IMR-90 (cell line): ENCODE measurements around the gene NDNF. TPM values are rescaled to one million over a fixed set of nuclear protein-coding genes. Genes with fewer than 3 reads are reported as not detected.

Experiments
- ATAC-seq: fragments of 200-7000 bp; cut with Tn5 transposase; 2 replicates; pipeline ENCODE4 v1.9.1; 2020; ENCODE audit warnings: low read depth, mild to moderate bottlenecking, moderate library complexity
- BruUV-seq: library from RNA; stranded (reverse); fragments of 400-500 nt; replicated peaks from 2 replicates; lab custom pipeline; 2021; lab: Mats Ljungman, UMichigan
- CTCF ChIA-PET: fragments of 300-600 bp; formaldehyde crosslinking; extraction: SDS; loops from one replicate; lab custom pipeline; 2021; ENCODE audit warnings: antibody characterized with exemption; lab: Yijun Ruan, JAX
- POLR2A ChIA-PET: fragments of 300-600 bp; sonication (Branson Sonifier 250); formaldehyde crosslinking; loops from one replicate; lab custom pipeline; 2022; ENCODE audit warnings: antibody characterized with exemption; ENCODE audit not compliant: unreplicated experiment; lab: Charles Lee
- DNase-seq: peaks from one replicate; pipeline ENCODE4 v3.0.0; 2013
- H2AFZ ChIP-seq: replicated peaks from 2 replicates; pipeline ENCODE3; 2013; ENCODE audit warnings: low read length, mild to moderate bottlenecking; ENCODE audit not compliant: poor library complexity
- H2AK5ac ChIP-seq: 2 replicates; pipeline ENCODE4 v1.6.1; 2013; ENCODE audit warnings: low read depth, low read length, inconsistent platforms
- H2AK9ac ChIP-seq: replicated peaks from 2 replicates; pipeline ENCODE3; 2013; ENCODE audit warnings: mild to moderate bottlenecking, low read depth, low read length, moderate library complexity; ENCODE audit not compliant: poor library complexity
- H2BK120ac ChIP-seq: 2 replicates; pipeline ENCODE4 v1.6.1; 2013; ENCODE audit warnings: low read depth, low read length, inconsistent platforms
- H2BK15ac ChIP-seq: 3 replicates; pipeline ENCODE4 v1.6.1; 2013; ENCODE audit warnings: low read depth, low read length, inconsistent platforms
- H2BK20ac ChIP-seq: 2 replicates; pipeline ENCODE4 v1.6.1; 2013; ENCODE audit warnings: low read depth, mild to moderate bottlenecking, inconsistent platforms, low read length, moderate library complexity
- H2BK5ac ChIP-seq: 2 replicates; pipeline ENCODE4 v1.6.1; 2013; ENCODE audit warnings: mild to moderate bottlenecking, low read depth, low read length, inconsistent platforms; ENCODE audit not compliant: poor library complexity, severe bottlenecking
- H3K14ac ChIP-seq: replicated peaks from 2 replicates; pipeline ENCODE4 v1.6.1; 2013; ENCODE audit warnings: low read depth, low read length, inconsistent platforms
- H3K18ac ChIP-seq: 2 replicates; pipeline ENCODE4 v1.6.1; 2013; ENCODE audit warnings: low read depth, low read length, control low read depth
- H3K23ac ChIP-seq: 2 replicates; pipeline ENCODE4 v1.6.1; 2013; ENCODE audit warnings: low read depth, low read length, inconsistent platforms
- H3K27ac ChIP-seq: 2 replicates; pipeline ENCODE4 v1.5.1; 2013; ENCODE audit warnings: mild to moderate bottlenecking, control low read depth, low read length; ENCODE audit not compliant: insufficient read depth
- H3K27me3 ChIP-seq: 2 replicates; pipeline ENCODE4 v1.6.1; 2013; ENCODE audit warnings: low read length; ENCODE audit not compliant: control insufficient read depth, insufficient read depth
- H3K36me3 ChIP-seq: 2 replicates; pipeline ENCODE4 v1.6.1; 2013; ENCODE audit warnings: low read length, mixed read lengths; ENCODE audit not compliant: control insufficient read depth, insufficient read depth
- H3K4ac ChIP-seq: 2 replicates; pipeline ENCODE4 v1.6.1; 2013; ENCODE audit warnings: low read depth, low read length, inconsistent platforms
- H3K4me1 ChIP-seq: 2 replicates; pipeline ENCODE4 v1.6.1; 2013; ENCODE audit warnings: low read length, mixed read lengths; ENCODE audit not compliant: control insufficient read depth, insufficient read depth
- H3K4me2 ChIP-seq: 2 replicates; pipeline ENCODE4 v1.6.1; 2013; ENCODE audit warnings: low read depth, mild to moderate bottlenecking, control low read depth, low read length, moderate library complexity
- H3K4me3 ChIP-seq: 2 replicates; pipeline ENCODE4 v1.5.1; 2013; ENCODE audit warnings: low read depth, mild to moderate bottlenecking, control low read depth, low read length, moderate library complexity; ENCODE audit not compliant: insufficient read depth
- H3K56ac ChIP-seq: 2 replicates; pipeline ENCODE4 v1.6.1; 2013; ENCODE audit warnings: low read length, inconsistent platforms; ENCODE audit not compliant: insufficient read depth; ENCODE audit errors: extremely low read depth
- H3K79me1 ChIP-seq, 2 experiments: 2 replicates each; pipeline ENCODE4 v1.6.1; 2013; ENCODE audit warnings: low read length in 2 of 2, inconsistent platforms in 1 of 2, low read depth in 1 of 2
- H3K9ac ChIP-seq: 2 replicates; pipeline ENCODE4 v1.6.1; 2013; ENCODE audit warnings: low read depth, low read length, control low read depth
- H3K9me1 ChIP-seq: 2 replicates; pipeline ENCODE4 v1.6.1; 2013; ENCODE audit warnings: low read length, inconsistent platforms; ENCODE audit not compliant: insufficient read depth
- H3K9me3 ChIP-seq: 2 replicates; pipeline ENCODE4 v1.6.1; 2013; ENCODE audit warnings: low read length; ENCODE audit not compliant: control insufficient read depth, insufficient read depth
- H4K20me1 ChIP-seq: 2 replicates; pipeline ENCODE4 v1.6.1; 2013; ENCODE audit warnings: low read length, inconsistent platforms; ENCODE audit not compliant: insufficient read depth
- H4K5ac ChIP-seq: 2 replicates; pipeline ENCODE4 v1.6.1; 2013; ENCODE audit warnings: mild to moderate bottlenecking, low read depth, low read length, control low read depth
- H4K8ac ChIP-seq, 2 experiments: 2 replicates each; pipeline ENCODE4 v1.6.1; 2013; ENCODE audit warnings: low read depth in 2 of 2, low read length in 2 of 2, control low read depth in 1 of 2, inconsistent platforms in 1 of 2
- H4K91ac ChIP-seq: 2 replicates; pipeline ENCODE4 v1.6.1; 2013; ENCODE audit warnings: low read depth, low read length, inconsistent platforms; ENCODE audit not compliant: insufficient read depth
- BHLHE40 ChIP-seq: fragments of 150-350 bp; IDR thresholded peaks from 2 replicates; pipeline ENCODE4 v1.6.1; 2016; ENCODE audit warnings: mild to moderate bottlenecking, low read depth, low read length
- CHD1 ChIP-seq: IDR thresholded peaks from 2 replicates; pipeline ENCODE4 v1.6.1; 2012; ENCODE audit warnings: low read depth, low read length, improper control_type of control experiment
- CTCF ChIP-seq: conservative IDR thresholded peaks from 2 replicates; pipeline ENCODE4 v1.5.1; 2012; ENCODE audit warnings: mild to moderate bottlenecking, low read depth, low read length, improper control_type of control experiment
- MAZ ChIP-seq: IDR thresholded peaks from 2 replicates; pipeline ENCODE4 v1.6.1; 2012; ENCODE audit warnings: low read depth, mild to moderate bottlenecking, low read length, improper control_type of control experiment, moderate library complexity, borderline replicate concordance
- MXI1 ChIP-seq: IDR thresholded peaks from 2 replicates; pipeline ENCODE4 v1.6.1; 2012; ENCODE audit warnings: low read depth, mild to moderate bottlenecking, low read length, moderate library complexity, borderline replicate concordance
- POLR2A ChIP-seq: IDR thresholded peaks from 2 replicates; pipeline ENCODE4 v1.6.1; 2012; ENCODE audit warnings: mild to moderate bottlenecking, low read depth, low read length
- RFX5 ChIP-seq: IDR thresholded peaks from 2 replicates; pipeline ENCODE4 v1.8.0; 2012; ENCODE audit warnings: low read depth, mild to moderate bottlenecking, low read length, moderate library complexity
- USF2 ChIP-seq: fragments of 150-350 bp; IDR thresholded peaks from 2 replicates; pipeline ENCODE4 v1.6.1; 2017; ENCODE audit warnings: mild to moderate bottlenecking, antibody characterized with exemption, low read length, low read depth
- dilution Hi-C: fragments of 300-500 bp; cut with HindIII; formaldehyde crosslinking; loops from one replicate; pipeline ENCODE4 v1.14.3; 2018; ENCODE audit warnings: low sequenced_read_pairs; ENCODE audit not compliant: unreplicated experiment
- in situ Hi-C: fragments of 300-500 bp; cut with MboI; formaldehyde crosslinking; loops from 3 replicates; pipeline ENCODE4 v1.14.3; 2019; ENCODE audit warnings: low sequenced_read_pairs, inconsistent platforms, mixed read lengths
- intact Hi-C: fragments of 100-400 bp; cut with micrococcal nuclease; formaldehyde crosslinking; loops from 2 replicates; pipeline ENCODE4 v1.10.0; 2022
- polyA plus RNA-seq, 3 experiments: library from polyadenylated mRNA; depleted of rRNA; stranded (reverse); fragments of >200 nt; gene quantifications; 2 replicates each; pipeline ENCODE4 v1.2.3, GENCODE V29; 2012; ENCODE audit warnings: low replicate concordance in 1 of 3
- total RNA-seq: library from RNA; depleted of rRNA; stranded (reverse); fragments of >200 nt; gene quantifications from 2 replicates; pipeline ENCODE4 v1.2.3, GENCODE V29; 2012

NDNF gene
- total and polyA plus RNA-seq, 2 of the 4 experiments (the other 2 are of a cell fraction): under 0.01 TPM; not detected in 1

DNA sequence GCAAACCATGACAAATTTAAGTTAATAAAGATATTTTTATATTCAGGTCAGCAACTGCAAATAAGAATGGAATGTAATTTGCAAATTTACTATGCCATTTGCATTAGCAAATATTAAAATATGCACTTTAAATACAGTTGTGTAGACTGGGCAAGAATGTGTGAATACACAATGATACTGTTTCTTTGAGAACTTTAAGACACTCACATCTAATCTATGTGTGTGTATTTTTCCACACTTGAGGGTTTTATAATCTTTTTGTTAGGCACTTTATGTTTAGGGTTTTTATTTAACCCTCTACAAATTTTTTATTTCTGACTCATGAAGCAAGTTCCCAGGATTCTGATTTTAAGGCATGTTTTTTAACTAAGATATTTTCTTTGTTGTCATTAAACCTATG lies 23.9 kb upstream of the NDNF start:
- DNase-seq (no peak), ATAC-seq (no peak)
- Histone ChIP-seq H3K4ac (no peak overlapping the region), H2BK20ac (no peak overlapping the region), H2AK9ac (no peak overlapping the region), H3K27me3 (0 out of 2 replicates have a peak, but pooled peaks cover 2% of the 10 kb centered on the region), H2BK120ac (no peak overlapping the region), H4K8ac (no peak overlapping the region), H3K27ac (no peak overlapping the region), H3K9ac (no peak overlapping the region), H4K91ac (no peak overlapping the region), H2AK5ac (no peak overlapping the region), H3K9me1 (no peaks in the 10 kb centered on the region), H3K79me1 (no peaks in the 10 kb centered on the region), H3K23ac (no peak overlapping the region), H3K4me3 (no peak overlapping the region), H4K5ac (no peak overlapping the region), H3K4me1 (no peaks in the 10 kb centered on the region), H3K36me3 (no peaks in the 10 kb centered on the region), H4K20me1 (no peaks in the 10 kb centered on the region), H2AFZ (no peak overlapping the region), H3K18ac (no peak overlapping the region), H2BK15ac (no peak overlapping the region), H3K9me3 (no peaks in the 10 kb centered on the region), H3K4me2 (no peak overlapping the region), H3K14ac (no peak overlapping the region), H3K56ac (no peak overlapping the region), H2BK5ac (no peak overlapping the region)
- dilution Hi-C loops: no loop called here
- TF ChIP-seq MAZ (no peak), MXI1 (no peak), CHD1 (no peak), POLR2A (no peak), RFX5 (no peak), USF2 (no peak), CTCF (no peak), BHLHE40 (no peak)
- intact Hi-C loops: loop anchor here (1.0 to 10.0 kb wide), 4 partner anchors 377 to 1781 kb away; no protein-coding TSS in a partner anchor
- no TSS peak for BruUV-seq
- in situ Hi-C loops: loop anchor here (10.0 to 25.0 kb wide), 2 partner anchors 384 to 1021 kb away; no protein-coding TSS in a partner anchor
- CTCF ChIA-PET: no interaction called here
- POLR2A ChIA-PET: no interaction called here
